Glutamatergic neuron (in vitro differentiated cells): ENCODE measurements around the gene CCNY. TPM values are rescaled to one million over a fixed set of nuclear protein-coding genes. Genes with fewer than 3 reads are reported as not detected.

ENCODE experiments used
- DNase-seq: peaks from one replicate; pipeline ENCODE4 v3.0.0; 2022
- H3K27ac Mint-ChIP-seq: one replicate; pipeline ENCODE4 v1.8.0; 2020; ENCODE audit warnings: mild to moderate bottlenecking, mixed read lengths, inconsistent platforms; ENCODE audit not compliant: unreplicated experiment
- H3K27me3 Mint-ChIP-seq: one replicate; pipeline ENCODE4 v1.8.0; 2020; ENCODE audit warnings: mild to moderate bottlenecking, moderate library complexity, mixed read lengths, inconsistent platforms; ENCODE audit not compliant: unreplicated experiment
- H3K36me3 Mint-ChIP-seq: one replicate; pipeline ENCODE4 v1.8.0; 2020; ENCODE audit warnings: mild to moderate bottlenecking, mixed read lengths, inconsistent platforms; ENCODE audit not compliant: unreplicated experiment
- H3K4me1 Mint-ChIP-seq: one replicate; pipeline ENCODE4 v1.8.0; 2020; ENCODE audit warnings: mild to moderate bottlenecking, low read depth, mixed read lengths, inconsistent platforms; ENCODE audit not compliant: unreplicated experiment
- H3K4me3 Mint-ChIP-seq: one replicate; pipeline ENCODE4 v1.8.0; 2020; ENCODE audit warnings: mild to moderate bottlenecking, mixed read lengths, inconsistent platforms; ENCODE audit not compliant: unreplicated experiment
- H3K9me3 Mint-ChIP-seq: one replicate; pipeline ENCODE4 v1.8.0; 2020; ENCODE audit warnings: mild to moderate bottlenecking, moderate library complexity, mixed read lengths, inconsistent platforms; ENCODE audit not compliant: unreplicated experiment
- total RNA-seq: library from RNA; stranded (reverse); fragmentation: NEBNext Ultra II Directional; extraction: Animal tissue kit (Norgen Biotek cat#: 25700); gene quantifications from one replicate; pipeline ENCODE4 v1.2.1, GENCODE V29; 2021; ENCODE audit not compliant: unreplicated experiment
- TF ChIP-seq, protein P1 (sequence below): fragments of 200-600 bp; sonication (generic); IDR thresholded peaks from one replicate; pipeline ENCODE4 v1.5.0; 2021; ENCODE audit not compliant: partially characterized antibody, unreplicated experiment

CCNY gene
- total RNA-seq, 1 donor from 2014 or later = 219 TPM

DNA sequence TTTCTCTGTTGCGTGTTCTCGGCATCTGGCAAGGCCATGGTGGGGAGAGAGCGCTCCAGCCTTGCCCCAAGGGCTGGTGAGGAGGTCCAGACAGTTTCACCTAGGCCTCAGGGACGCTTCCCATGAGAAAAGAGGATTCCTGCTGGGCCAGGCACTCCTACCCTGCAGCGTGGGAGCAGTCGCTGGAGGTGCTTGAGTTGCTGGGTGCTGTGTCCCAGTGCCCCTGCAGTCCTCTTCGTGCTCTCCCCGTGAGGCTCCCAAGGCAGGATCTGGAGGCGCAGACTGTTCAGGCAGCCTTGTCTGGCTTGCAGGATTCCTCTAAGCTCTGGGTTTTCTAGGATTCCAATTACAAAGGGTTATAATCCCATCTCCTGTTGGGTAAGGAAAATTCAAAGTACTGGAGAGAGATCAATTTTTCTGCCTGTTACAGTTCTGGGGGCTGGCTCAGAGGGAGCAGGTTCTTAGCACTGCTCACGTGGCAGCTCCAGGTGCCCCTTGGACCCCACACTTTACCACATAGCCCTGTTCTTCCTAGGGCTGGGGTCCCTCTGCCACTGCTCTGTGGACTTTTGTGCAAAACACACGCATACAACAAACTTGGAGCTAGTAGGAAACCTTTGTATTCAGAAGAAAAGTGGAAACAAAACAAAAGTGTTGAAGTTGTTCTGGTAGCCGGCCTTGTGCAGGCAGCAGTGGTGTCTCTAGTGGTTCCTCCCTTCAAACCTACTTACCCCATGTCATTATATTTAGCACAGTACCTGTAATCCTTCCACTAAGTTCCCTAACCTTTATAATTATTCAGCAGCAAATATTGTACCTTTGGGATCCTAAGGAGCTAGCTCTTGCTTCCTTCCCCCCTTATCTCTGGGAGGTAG, 60.5 kb downstream of the CCNY start:
- no peak for DNase-seq
- peaks cover 15% of the 10 kb centered on the region for H3K27me3 Mint-ChIP-seq
- peak overlapping the region; percentile 68 for H3K27ac Mint-ChIP-seq
- peak overlapping the region; percentile 77 for H3K4me3 Mint-ChIP-seq
- H3K9me3 Mint-ChIP-seq = peaks cover 31% of the 10 kb centered on the region
- no peaks in the 10 kb centered on the region for H3K36me3 Mint-ChIP-seq
- TF ChIP-seq, protein P1, sequence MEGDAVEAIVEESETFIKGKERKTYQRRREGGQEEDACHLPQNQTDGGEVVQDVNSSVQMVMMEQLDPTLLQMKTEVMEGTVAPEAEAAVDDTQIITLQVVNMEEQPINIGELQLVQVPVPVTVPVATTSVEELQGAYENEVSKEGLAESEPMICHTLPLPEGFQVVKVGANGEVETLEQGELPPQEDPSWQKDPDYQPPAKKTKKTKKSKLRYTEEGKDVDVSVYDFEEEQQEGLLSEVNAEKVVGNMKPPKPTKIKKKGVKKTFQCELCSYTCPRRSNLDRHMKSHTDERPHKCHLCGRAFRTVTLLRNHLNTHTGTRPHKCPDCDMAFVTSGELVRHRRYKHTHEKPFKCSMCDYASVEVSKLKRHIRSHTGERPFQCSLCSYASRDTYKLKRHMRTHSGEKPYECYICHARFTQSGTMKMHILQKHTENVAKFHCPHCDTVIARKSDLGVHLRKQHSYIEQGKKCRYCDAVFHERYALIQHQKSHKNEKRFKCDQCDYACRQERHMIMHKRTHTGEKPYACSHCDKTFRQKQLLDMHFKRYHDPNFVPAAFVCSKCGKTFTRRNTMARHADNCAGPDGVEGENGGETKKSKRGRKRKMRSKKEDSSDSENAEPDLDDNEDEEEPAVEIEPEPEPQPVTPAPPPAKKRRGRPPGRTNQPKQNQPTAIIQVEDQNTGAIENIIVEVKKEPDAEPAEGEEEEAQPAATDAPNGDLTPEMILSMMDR = no peak
- peaks cover 78% of the 10 kb centered on the region for H3K4me1 Mint-ChIP-seq

DNA sequence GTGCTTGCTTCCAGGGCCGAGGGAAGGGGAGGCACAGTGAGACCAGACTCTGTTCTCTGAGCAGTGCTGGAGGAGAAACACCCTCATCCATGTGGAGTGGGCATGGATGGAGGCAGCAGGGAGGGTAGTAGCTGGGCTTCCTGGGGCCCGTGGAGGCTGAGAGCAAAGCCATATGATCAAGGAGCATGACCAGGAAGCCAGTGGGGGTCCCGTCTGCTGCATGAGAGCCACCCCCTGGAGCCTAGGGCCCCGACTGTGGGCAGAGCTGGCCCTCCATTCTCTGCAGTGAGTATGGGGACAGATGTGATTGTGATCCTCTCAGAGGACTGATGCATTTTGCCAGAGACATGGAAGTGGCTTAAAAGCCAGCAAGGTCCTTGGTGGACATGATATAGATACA, 61.6 kb downstream of the CCNY start:
- peak overlapping the region; percentile 79 for H3K27ac Mint-ChIP-seq
- peaks cover 68% of the 10 kb centered on the region for H3K4me1 Mint-ChIP-seq
- H3K36me3 Mint-ChIP-seq = no peaks in the 10 kb centered on the region

DNA sequence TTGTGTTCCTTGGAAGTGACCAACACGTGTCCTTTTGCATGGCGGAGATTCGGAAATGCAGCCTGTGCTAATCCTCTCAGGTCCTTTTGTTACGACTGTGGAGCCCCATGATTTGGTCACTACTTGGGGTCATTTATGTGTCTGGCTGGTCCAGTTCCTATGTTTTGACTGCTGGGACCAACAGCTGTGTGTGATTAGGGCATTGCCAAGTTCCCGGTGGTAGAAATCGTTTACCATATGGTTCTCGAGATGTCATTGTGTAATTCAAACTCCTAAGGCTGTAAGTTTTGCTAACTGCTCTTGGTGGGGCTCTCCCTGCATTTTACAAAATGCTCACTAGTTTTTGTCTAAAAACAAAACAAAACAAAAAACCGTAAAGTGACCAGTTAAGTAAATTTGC, 62.0 kb downstream of the CCNY start:
- H3K27me3 Mint-ChIP-seq = peaks cover 15% of the 10 kb centered on the region
- DNase-seq = no peak
- peaks cover 64% of the 10 kb centered on the region for H3K4me1 Mint-ChIP-seq
- TF ChIP-seq, protein P1 = no peak
- peak overlapping the region; percentile 77 for H3K4me3 Mint-ChIP-seq
- H3K36me3 Mint-ChIP-seq = no peaks in the 10 kb centered on the region
- peaks cover 22% of the 10 kb centered on the region for H3K9me3 Mint-ChIP-seq
- peak overlapping the region; percentile 79 for H3K27ac Mint-ChIP-seq

More for the DNA sequence above, 61.6 kb downstream of the CCNY start:
- peaks cover 25% of the 10 kb centered on the region for H3K9me3 Mint-ChIP-seq
- peaks cover 15% of the 10 kb centered on the region for H3K27me3 Mint-ChIP-seq
- peak overlapping the region; percentile 77 for H3K4me3 Mint-ChIP-seq
- no peak for DNase-seq
- TF ChIP-seq, protein P1 = no peak

DNA sequence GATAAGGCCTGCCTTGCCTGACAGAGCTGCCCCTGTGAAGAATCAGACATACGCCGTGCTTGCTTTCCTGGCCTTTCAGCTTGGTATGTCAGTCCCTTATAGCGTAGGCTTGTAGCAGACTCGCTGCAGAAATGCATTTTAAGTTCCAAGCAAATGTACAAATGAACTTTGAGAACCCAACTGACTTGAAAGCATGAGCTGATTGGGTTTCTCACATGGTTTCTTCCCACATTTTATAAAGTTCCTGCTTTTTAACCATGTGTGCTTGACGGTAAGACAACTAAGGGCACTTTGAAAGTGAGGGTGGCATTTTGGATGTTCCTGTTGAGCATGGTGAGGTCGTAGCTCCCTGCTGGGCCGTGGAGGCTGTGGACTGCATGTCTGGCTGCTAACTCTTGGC, 62.6 kb downstream of the CCNY start:
- DNase-seq = no peak
- peak overlapping the region; percentile 41 for H3K4me3 Mint-ChIP-seq
- no peak overlapping the region for H3K27ac Mint-ChIP-seq
- H3K27me3 Mint-ChIP-seq = peaks cover 13% of the 10 kb centered on the region
- H3K36me3 Mint-ChIP-seq = no peaks in the 10 kb centered on the region
- TF ChIP-seq, protein P1 = no peak
- peaks cover 21% of the 10 kb centered on the region for H3K9me3 Mint-ChIP-seq
- peaks cover 60% of the 10 kb centered on the region for H3K4me1 Mint-ChIP-seq

DNA sequence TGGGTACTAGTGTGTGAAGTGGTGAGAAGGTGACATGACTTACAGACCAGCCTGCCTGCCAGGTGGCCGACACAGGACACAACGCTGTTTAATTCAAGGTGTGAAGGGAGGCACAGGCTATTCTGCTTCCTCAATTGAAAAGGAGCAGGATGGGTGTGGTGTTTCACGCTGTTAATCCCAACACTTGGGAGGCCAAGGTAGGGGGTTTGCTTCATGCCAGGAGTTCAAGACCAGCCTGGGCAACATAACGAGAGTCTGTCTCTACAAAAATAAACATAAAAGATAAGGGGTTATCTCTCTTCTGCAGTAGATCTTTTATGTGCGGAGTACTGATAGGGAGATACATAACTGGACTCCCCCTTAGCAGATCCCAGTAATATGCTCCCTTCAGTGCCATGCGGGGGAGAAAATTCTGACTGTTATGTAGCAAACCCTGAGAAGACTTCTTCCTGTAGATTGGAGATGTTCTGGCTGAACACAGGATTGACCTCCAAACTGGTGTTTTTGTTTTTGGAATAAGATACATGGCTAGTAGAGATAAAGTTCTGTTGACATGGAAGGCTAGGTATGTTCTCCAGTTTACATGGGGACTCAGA, 63.2 kb downstream of the CCNY start:
- H3K27ac Mint-ChIP-seq = peak overlapping the region; percentile 10
- peaks cover 20% of the 10 kb centered on the region for H3K9me3 Mint-ChIP-seq
- TF ChIP-seq, protein P1 = no peak
- no peaks in the 10 kb centered on the region for H3K36me3 Mint-ChIP-seq
- peak overlapping the region; percentile 41 for H3K4me3 Mint-ChIP-seq
- peaks cover 13% of the 10 kb centered on the region for H3K27me3 Mint-ChIP-seq
- H3K4me1 Mint-ChIP-seq = peaks cover 54% of the 10 kb centered on the region
- no peak for DNase-seq
